ENCODE data around the gene SNX4.
"Not testable (repeated sequence)": the region's sequence is repeated elsewhere in the genome, so short reads cannot be mapped to it uniquely, and the experiment has no call there.

Gene SNX4

GRCh38 chr3:125461896-125462295 lies 58.1 kb downstream of the SNX4 start:
- no peak for FAIRE-seq

- FAIRE-seq, result no peak
Measured at GRCh38 chr3:125460233-125460632, 59.8 kb downstream of the SNX4 start.

- no peak for FAIRE-seq
Measured at GRCh38 chr3:125443923-125444322, 76.1 kb downstream of the SNX4 start.

- no peak for FAIRE-seq
Measured at GRCh38 chr3:125442506-125442905, 77.5 kb downstream of the SNX4 start.

- FAIRE-seq, result no peak
Measured at GRCh38 chr3:125440970-125441369, 79.0 kb downstream of the SNX4 start.

- no peak for FAIRE-seq
Measured at GRCh38 chr3:125440559-125440955, 79.4 kb downstream of the SNX4 start.

- FAIRE-seq, result peak; percentile 65
Measured at GRCh38 chr3:125437631-125438435, 82.2 kb downstream of the SNX4 start.

- no peak for FAIRE-seq
Measured at GRCh38 chr3:125436921-125437320, 83.1 kb downstream of the SNX4 start.

- FAIRE-seq, result no peak
Measured at GRCh38 chr3:125435231-125435630, 84.8 kb downstream of the SNX4 start.

- no peak for FAIRE-seq
Measured at GRCh38 chr3:125434582-125435011, 85.4 kb downstream of the SNX4 start.

- no peak for FAIRE-seq
Measured at GRCh38 chr3:125433611-125434041, 86.4 kb downstream of the SNX4 start.

GRCh38 chr3:125433091-125433534 lies 86.9 kb downstream of the SNX4 start:
- no peak for FAIRE-seq

- FAIRE-seq, result no peak
Measured at GRCh38 chr3:125431912-125432790, 87.9 kb downstream of the SNX4 start.

GRCh38 chr3:125431391-125431790 lies 88.6 kb downstream of the SNX4 start:
- no peak for FAIRE-seq

- FAIRE-seq, result no peak
Measured at GRCh38 chr3:125428216-125428830, 91.7 kb downstream of the SNX4 start.

GRCh38 chr3:125418306-125418705 lies 101.7 kb downstream of the SNX4 start:
- FAIRE-seq, result no peak

- no peak for FAIRE-seq
Measured at GRCh38 chr3:125416235-125416634, 103.8 kb downstream of the SNX4 start.

GRCh38 chr3:125414669-125415068 lies 105.3 kb downstream of the SNX4 start:
- FAIRE-seq, result no peak

GRCh38 chr3:125410922-125411321 lies 109.1 kb downstream of the SNX4 start:
- no peak for FAIRE-seq

- no peak for FAIRE-seq
Measured at GRCh38 chr3:125406070-125406469, 113.9 kb downstream of the SNX4 start.

- FAIRE-seq, result not testable (repeated sequence)
Measured at GRCh38 chr3:125405515-125405914, 114.5 kb downstream of the SNX4 start.

GRCh38 chr3:125403789-125404188 lies 116.2 kb downstream of the SNX4 start:
- FAIRE-seq, result no peak

GRCh38 chr3:125402639-125403038 lies 117.4 kb downstream of the SNX4 start:
- FAIRE-seq, result no peak

All from G401.6 (cell line).